ENCODE results near the gene CASTOR1.

The CASTOR1 gene

DNA sequence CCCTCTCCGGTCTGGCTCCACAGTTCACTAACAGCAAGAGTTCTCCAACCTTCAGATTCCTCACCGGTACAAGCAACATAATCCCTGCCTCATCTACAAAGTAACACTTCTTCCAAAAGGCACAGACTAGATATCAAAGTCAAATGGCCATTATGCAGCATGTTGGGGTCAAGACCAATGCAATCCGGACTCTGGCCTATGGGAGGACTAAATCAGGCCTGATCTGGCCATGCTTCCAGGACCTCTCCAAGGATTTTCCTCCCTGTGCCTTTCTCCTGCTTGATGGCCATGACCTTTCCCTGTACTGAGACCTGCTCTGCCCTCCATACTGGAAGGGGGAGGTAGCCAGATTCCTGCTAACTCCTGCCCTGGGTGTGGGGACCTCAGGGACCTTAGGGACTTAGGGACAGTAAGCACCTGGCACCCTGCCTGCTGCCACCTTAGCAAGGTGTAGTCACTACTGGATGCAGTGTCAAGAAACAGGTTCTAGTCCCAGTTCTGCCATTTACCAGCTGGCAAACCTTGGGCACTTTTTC is 30.8 kb upstream of the CASTOR1 start:
- no peak for DNase-seq (ENCODE audit: low read depth in 4 of 4, low spot score in 1 of 4)

DNA sequence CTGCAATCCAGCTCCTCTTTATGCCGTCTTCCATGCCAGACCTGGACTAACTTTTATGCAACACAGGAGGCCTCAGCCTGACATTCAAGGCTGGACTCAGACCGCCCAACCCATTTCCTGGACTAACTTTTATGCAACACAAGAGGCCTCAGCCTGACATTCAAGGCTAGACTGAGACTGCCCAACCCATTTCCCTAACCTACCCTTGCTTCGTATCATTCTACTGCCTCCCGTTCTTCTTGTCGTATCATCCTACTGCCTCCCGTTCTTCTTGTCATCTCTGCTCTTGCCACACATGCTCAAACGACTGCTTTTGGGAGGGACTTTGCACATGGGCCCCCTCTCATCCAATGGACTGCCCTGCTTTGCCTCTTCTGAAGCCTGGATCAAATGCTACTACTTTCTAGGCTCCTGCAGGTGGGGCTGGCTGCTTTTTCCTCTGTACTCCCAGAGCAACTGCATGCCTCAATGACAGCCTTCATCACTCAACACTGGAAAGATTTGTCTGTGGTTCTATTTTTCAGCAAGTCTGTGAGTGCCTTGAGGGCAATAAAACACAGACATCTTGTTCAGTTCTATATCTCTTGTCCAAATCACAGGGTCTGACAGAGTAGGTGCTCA is 29.6 kb upstream of the CASTOR1 start:
- DNase-seq (ENCODE audit: low read depth in 4 of 4, low spot score in 1 of 4) = no peak

DNA sequence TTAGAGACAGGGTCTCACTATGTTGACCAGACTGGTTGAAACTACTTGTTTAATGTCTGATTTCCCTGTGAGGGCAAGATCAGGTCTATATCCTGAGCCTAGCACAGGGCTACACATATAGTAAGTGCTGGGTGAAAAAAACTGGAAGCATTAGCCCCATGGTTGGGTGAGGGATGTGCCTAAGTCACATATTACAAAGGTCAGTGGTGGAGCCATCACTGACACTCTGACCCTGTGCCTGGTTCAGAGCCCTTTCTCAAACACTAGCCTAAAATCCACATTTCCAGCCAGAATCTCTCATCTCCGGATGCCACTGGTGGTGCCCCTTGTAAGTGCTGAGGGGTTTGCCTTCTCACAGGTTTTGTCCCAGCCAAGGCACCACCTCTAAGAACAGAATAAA is 28.5 kb upstream of the CASTOR1 start:
- DNase-seq (ENCODE audit: low read depth in 4 of 4, low spot score in 1 of 4) = no peak

DNA sequence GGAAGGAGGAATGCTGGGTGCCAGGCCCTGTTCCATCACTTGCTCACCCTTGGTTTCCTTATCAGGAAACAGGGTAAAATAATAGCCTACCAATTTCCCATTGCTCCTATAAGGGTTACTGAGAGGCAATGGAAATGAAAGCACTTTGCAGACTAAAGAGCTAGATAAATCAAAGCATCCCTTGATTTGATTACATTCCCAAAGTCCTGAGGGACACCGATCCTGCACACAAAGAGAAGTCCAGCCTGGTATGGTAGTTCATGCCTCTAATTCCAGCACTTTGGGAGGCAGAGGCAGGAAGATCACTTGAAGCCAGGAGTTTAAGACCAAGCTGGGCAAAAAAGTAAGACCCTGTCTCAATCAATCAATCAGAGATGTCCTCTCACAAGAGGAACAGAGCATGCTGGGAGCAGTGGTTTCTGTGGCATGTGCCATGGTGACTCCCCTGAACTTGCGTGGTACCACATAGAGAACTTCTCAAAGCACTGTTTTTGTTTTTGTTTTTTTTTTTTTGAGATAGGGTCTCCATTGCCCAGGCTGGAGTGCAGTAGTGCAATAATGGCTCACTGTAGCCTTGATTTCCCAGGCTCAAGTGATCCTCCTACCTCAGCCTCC is 26.8 kb upstream of the CASTOR1 start:
- no peak for DNase-seq (ENCODE audit: low read depth in 4 of 4, low spot score in 1 of 4)

DNA sequence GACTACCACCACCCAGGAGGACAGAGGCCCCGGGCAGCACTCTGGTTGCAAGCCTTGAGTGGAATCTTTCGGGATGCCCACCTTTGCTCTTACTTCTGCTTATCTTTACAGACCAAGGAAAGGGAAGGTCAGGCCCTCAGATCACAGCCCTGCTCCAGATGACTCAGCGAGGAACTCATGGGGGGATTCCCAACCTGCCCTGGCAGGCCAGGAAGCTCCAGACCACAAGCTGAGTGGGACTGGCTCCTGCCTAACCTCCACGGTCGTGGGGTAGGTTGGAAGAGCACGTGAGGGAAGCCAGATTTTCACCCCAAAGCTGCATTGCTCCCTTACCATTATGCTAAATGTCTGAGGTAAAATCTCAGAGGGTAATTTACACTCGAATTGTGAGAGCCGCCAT is 25.6 kb upstream of the CASTOR1 start:
- no peak for DNase-seq (ENCODE audit: low read depth in 4 of 4, low spot score in 1 of 4)

DNA sequence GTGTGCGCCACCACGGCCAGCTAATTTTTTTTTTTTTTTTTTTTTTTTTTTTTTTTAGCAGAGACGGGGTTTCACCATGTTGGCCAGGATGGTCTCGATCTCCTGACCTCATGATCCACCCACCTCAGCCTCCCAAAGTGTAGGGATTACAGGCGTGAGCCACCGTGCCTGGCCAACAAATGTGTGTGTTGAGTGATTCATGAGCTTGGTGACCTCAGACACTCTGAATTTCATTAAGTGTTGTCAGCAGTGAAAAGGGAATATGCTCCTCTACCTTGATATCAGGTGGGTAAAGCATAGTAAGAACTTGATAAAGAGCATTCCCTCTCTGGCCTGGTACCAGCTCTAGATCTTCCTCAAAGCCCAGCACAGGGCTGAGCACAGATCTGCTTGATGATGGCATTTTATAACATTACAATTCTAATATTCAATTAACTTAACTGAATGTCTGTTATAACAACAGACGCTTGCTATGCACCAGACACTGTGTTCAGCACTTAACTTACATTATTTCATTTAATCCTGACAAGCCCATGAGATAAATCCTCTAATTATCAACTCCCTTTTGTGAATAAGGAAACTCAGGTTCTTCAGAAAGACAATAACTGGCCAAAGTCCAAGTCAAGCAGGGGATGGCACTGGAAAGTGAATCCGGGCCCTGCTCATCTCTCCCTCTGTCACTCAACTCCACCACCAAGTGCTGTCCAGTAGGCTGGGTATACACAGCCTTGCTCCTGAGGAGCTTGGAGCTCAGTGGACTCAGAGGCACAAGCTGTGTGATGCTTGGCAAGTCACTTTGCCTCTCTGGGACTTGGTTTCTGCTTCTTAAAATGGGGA is 24.4 kb upstream of the CASTOR1 start:
- no peak for DNase-seq (ENCODE audit: low read depth in 4 of 4, low spot score in 1 of 4)

DNA sequence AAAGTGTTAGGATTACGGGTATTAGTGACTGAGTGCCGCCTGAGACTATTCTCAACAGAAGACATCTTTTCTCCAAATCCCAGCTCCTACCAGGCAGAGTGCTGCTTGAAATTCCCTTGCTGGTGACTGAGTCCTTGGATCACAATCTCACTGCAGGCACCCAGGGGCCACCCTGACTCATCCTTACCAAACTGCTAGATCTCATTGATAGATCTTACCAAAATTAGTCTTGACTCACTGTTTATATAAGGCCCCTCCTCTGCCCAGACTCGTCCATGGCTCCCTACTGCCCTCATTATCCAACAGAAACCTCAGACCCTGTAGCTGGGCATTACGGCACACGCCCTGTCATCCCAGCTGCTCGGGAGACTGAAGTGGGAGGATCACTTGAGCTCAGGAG is 22.7 kb upstream of the CASTOR1 start:
- no peak for DNase-seq (ENCODE audit: low read depth in 4 of 4, low spot score in 1 of 4)

DNA sequence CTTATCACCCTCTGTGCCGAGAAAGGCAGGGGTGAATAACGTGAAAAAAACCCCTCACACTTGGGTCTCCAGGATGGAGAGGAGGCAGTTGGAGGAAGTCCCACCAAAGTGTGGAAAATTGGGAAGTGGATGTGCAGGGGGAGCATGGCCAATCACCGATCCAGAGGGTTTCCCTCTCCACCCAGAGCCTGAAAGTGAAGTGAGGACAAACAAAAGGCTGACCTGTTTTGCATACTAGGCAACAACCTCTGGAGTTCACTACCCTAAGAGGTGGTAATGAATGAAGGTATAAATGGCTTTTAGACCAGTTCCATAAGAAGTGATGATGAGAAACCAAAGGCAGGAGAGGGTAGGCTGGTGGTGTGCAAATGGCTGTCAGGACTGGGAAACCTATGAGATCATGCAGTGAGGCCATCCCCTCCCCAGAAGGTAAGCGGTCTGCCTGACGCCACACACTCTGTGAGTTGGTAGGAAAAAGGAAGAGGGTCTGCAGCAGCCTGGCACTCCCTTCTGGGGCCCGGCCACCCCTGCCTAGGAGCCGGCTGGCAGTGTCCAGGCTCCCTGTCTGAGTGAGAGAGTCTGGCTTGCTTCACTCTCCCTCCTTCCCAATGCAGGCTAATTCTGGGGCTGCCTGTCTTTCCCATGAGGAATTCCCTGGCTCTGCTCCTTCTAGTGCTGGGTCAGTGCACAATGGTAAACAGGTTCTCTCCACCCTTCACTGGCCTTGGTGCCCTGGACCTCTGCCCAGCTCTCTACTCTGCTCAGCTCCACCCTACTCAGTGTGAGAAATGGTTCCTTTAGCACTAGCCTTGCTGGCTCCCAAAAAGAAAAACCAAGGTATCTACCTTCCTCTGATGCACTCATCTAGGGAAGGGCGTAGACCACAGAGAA is 21.8 kb upstream of the CASTOR1 start:
- no peak for DNase-seq (ENCODE audit: low read depth in 4 of 4, low spot score in 1 of 4)

DNA sequence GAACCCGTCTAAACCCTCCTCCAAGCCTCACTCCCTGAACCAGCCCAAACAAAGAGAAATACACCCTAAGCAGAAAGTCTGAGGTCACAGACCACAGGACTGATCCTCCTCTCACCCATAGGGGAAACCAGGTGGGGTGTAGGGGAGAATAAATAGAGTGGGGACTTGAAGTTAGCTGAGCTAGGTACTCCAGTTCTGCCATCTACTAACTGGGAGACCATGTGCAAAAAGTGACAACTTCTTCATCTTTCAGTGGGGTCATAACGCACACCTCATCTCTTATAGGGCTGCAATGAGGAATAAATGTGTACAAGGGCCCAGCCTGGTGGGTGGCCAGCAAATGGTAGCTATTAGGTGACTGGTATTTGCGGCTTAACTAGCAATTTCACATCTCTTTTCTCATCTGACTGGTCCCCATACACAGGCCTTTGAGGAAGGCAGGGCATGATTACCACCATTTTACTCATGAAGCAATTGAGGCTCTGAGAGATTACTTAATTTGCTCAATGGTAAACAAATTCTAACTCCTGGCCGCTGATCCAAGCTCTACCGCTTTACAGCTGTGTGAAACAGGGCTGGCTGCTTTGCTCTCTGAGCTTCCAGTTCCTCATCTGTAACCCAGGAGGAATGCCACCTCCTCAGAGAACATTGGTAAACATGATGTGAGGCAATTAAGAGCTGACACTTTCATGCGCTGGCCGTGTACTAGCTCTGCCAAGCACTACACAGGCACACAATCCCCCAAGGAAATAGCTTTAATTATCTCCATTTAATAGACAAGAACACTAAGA is 20.8 kb upstream of the CASTOR1 start:
- DNase-seq (ENCODE audit: low read depth in 4 of 4, low spot score in 1 of 4) = no peak

DNA sequence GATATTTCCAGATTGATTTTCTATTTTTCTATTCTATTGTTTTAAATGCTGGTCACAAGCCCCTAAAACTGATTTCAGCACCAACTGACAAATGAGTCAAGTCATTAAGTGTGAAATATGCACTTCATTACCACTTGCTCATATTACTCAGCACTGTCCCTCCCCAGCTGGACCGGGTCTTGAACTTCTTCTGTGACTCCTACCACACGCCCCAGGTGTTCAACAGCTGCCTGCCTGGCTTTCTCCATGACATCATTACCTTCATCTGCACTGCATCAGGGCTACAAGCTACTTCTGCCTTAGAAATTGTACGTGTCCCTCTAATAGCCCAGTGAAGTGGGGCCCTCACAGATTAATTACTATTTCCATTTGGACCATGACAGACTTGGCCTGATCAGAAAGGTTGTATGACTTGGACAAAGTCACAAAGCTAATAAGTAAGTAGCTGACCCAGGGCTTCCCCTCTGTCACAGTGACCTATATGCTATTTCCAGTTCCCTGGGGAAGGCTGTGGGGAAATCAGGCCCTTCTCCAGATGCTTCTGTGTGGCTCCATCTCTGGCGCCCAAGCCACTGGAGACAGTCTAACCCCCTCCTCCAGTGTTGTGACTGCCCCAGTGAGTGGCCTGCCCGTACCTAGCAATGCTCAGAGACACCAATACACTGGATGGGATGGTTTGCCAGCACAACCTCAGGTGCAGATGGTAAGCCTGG is 19.4 kb upstream of the CASTOR1 start:
- DNase-seq (ENCODE audit: low read depth in 4 of 4, low spot score in 1 of 4) = no peak

DNA sequence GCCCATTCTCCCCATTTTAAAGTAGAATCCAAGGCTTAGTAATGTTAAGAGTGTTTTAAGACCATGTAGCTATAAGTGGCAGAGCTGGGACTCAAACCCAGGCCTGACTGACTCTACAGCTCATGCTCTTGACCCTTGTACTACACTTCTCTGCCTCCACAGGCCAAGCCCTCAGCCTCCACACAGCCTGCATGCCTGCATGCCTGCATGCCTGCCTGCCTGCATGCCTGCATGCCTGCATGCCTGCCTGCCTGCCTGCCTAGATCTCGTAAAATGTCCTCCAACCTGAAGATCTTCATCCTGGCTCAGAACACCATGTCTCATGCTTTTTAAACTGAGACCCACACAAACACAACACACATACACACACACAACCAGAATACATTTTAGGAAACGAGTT is 18.8 kb upstream of the CASTOR1 start:
- no peak for DNase-seq (ENCODE audit: low read depth in 4 of 4, low spot score in 1 of 4)

DNA sequence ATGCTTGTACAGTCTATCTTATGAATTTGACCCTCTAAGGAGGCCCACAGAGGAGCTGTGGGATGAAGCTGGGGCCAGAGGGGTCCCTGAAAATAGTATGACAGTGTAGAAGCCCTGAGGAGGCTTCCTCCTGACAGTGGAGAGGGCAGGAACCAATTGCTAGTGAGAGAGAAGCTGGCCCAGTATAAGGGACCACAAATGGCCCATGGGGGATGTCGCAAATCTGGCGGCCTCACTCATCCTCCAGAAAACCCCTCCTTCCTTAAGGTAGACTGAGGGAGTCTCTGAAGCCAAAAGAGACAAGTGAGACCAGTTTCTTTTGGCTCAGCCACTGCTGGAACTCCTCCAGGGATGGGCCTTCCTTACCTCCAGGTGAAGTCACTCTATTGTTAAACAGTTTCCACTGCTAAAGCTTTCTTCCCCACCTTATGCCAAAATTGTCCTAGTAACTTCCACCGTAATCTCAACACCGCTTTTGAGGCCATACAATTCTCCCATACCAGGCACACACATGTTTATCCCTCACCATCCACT is 17.8 kb upstream of the CASTOR1 start:
- no peak for DNase-seq (ENCODE audit: low read depth in 4 of 4, low spot score in 1 of 4)

DNA sequence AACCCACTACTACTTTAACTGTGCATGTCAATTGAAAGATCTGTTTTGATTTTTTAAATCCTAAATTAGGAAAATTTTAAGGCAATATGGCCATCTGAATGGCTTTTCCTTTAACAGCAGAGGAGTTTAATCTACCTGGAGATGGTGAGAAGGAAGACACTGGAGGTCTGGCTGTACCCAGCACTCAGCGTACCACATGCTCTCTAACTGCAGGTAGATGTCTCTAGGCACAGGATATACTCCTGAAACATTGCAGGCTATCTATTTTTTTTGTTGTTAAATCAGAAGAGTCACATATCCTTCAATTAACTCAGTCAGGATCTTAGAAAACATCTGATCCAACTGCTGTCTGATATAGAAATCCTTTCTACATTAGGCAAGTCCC is 17.3 kb upstream of the CASTOR1 start:
- no peak for DNase-seq (ENCODE audit: low read depth in 4 of 4, low spot score in 1 of 4)

DNA sequence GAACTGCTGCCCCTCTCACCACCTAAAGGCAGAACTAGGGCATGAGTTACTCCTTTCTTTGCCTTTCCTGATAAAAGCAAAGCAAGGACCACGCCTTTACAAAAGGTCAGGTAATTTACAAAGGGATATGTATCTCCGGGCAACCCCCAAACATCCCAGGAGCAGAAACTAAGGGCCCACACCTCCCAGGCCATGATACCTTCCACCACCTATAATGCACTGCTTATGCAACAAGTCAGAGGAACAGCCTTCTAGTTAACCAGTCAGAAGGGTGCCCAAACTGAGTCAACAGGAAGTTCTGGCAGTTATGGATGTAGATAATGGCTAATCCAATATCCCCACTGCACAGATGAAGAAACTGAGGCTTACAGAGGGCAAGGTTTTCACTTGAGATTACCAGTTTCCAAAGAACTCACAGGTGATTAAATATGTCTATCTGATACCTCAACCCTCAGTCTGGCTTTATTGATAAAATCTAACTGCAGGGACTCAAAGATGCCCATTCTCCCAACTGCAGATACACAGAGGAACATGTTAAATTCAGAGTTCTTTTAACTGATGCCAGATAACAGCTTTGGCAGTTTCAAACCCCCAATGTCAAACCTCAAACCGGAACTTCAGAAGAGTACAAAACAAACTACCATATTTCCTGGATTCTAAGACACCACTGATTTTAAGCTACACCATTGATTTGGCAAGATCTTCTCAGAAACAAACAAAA is 16.8 kb upstream of the CASTOR1 start:
- no peak for DNase-seq (ENCODE audit: low read depth in 4 of 4, low spot score in 1 of 4)

DNA sequence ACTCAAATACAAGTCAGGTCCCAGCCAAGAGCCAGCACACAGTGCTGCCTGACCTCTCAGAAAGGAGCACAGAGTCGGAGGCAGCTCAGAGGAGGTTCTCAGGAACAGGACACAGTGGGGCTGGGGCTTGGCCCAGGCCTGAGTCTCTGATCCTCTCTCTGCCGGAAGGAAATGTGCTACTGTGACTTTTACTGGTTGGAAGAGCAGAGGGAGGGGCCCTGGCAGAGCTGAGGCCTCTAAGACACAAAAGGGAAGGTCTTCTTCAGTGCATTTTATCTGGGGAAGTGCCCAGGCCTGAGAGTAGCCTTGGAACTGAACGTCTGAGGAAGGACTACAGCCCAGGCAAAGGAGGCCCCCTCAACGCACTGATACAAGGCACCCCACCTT is 16.2 kb upstream of the CASTOR1 start:
- DNase-seq (ENCODE audit: low read depth in 4 of 4, low spot score in 1 of 4) = peak in 1 of 4 experiments; percentile 36

DNA sequence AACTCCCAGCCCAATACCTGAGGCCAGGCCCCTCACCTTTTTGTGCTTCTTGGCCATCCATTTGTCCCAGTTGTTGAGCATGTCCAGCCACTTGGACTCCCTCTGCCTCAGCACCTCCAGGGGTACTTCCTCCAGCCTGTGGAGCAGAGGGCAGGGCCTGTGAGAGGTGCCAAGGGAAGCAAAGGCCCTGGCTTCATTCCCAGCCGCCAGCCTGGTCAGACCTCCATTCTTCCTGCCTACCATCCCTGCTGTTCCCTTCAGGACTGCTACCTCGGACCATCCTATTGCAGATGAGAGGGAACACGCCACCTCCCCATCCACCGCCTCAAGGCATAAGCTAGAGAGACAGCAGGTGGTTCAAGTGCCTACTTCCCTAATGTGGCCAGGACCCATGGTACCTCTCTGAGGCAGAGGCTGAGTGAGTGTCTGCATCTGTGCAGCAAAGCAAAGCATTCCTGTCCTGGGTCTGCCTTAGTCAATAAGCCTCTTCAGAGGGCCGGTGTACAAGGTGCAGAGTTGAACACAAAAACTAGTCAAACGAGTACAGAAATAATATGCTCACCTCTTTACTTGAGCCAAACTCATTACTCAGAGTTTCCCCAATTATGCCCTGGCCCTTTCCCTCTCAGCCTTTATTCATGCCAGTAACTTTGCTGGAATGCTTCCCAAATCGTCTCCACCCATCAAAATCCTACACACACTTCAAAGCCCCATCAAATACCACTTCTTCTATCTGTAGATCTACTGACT is 15.4 kb upstream of the CASTOR1 start:
- DNase-seq (ENCODE audit: low read depth in 4 of 4, low spot score in 1 of 4) = no peak

DNA sequence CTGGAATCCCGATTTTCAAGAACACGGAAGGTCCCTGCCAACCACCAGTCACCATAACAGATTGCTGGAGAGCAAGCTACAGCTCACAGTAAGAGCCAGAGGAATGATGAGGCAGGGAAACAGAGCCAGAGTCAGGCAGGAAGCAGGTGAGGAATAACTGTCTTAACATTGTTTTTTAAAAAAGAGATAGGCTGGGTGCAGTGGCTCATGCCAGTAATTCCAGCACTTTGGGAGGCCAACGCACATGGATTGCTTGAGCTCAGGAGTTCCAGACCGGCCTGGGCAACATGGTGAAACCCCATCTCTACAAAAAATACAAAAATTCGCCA is 13.5 kb upstream of the CASTOR1 start:
- DNase-seq (ENCODE audit: low read depth in 4 of 4, low spot score in 1 of 4) = no peak
